Ovary (tissue), 9 donors: ENCODE data around the gene NPY5R. TPM values are rescaled to one million over a fixed set of nuclear protein-coding genes. Genes with fewer than 3 reads are reported as not detected.

Experiments
- DNase-seq, 5 donors: peaks; one replicate each; pipeline ENCODE4 v3.0.0-alpha.2; 2019 to 2020
- H3K27ac ChIP-seq, 2 donors: fragments of 200-600 bp; one replicate each; pipeline versions ENCODE4 v1.5.1 to v1.8.0; 2019 to 2022
- H3K27me3 ChIP-seq: fragments of 200-600 bp; one replicate; pipeline ENCODE4 v1.8.0; 2022
- H3K36me3 ChIP-seq: fragments of 200-600 bp; sonication (generic); one replicate; pipeline ENCODE4 v1.5.1; 2019
- H3K4me1 ChIP-seq: one replicate; pipeline ENCODE4 v1.8.1; 2013; ENCODE audit warnings: mild to moderate bottlenecking, moderate library complexity; ENCODE audit not compliant: insufficient read depth
- H3K4me3 ChIP-seq: fragments of 200-600 bp; sonication (generic); one replicate; pipeline ENCODE4 v1.5.1; 2017
- H3K9me3 ChIP-seq, 2 donors: fragments of 200-600 bp in 1 of 2; sonication (generic) in 1 of 2; one replicate each; pipeline versions ENCODE4 v1.5.1 to v1.8.1; 2013 to 2019; ENCODE audit warnings: mild to moderate bottlenecking in 1 of 2, moderate library complexity in 1 of 2
- EP300 ChIP-seq: sonication (generic); formaldehyde crosslinking; IDR thresholded peaks from one replicate; pipeline ENCODE4 v1.6.1; 2017; ENCODE audit warnings: antibody characterized with exemption
- POLR2A ChIP-seq: fragments of 450-650 bp; IDR thresholded peaks from one replicate; pipeline ENCODE4 v1.6.1; 2017; ENCODE audit warnings: antibody characterized with exemption, mild to moderate bottlenecking, moderate library complexity
- WGBS, 3 donors: extraction: QIAGEN DNeasy Blood & Tissue Kit in 1 of 3; methylation state at CpG; one replicate each; pipeline versions ENCODE4 v1.1.5 to v1.1.7; 2013 to 2017; 5-methylcytosine and 5-hydroxymethylcytosine counted together
- intact Hi-C, 4 donors: fragments of 100-400 bp; cut with DNase I; formaldehyde crosslinking; loops; one replicate each; pipeline versions ENCODE4 v1.11.0 to v1.15.1; 2022 to 2023
- polyA plus RNA-seq, 2 donors: library from polyadenylated mRNA; stranded (reverse); fragments of 200-250 nt in 1 of 2; fragments of 350-450 nt in 1 of 2; fragmentation: Illumina TruSeq in 1 of 2; extraction: RNeasy Lipid Tissue Mini Kit (QIAGEN cat#74804) in 1 of 2; gene quantifications; one replicate each; pipeline ENCODE4 v1.2.3, GENCODE V29; 2013 to 2014
- total RNA-seq, 7 donors: library from RNA; depleted of rRNA in 2 of 7; stranded (reverse); fragments of >200 nt in 2 of 7; fragmentation: NEBNext Ultra II Directional in 3 of 7; extraction: Animal tissue kit (Norgen Biotek cat#: 25700) in 3 of 7; gene quantifications; one replicate each; pipeline versions ENCODE4 v1.1.0 to v1.2.4, GENCODE V29; 2016 to 2023
- TF ChIP-seq, protein P1 (sequence below), 3 donors: fragments of 450-650 bp in 2 of 3; fragments of 200-600 bp in 1 of 3; IDR thresholded peaks; one replicate each; pipeline versions ENCODE4 v1.5.1 to v1.8.0; 2016 to 2022; ENCODE audit warnings: antibody characterized with exemption in 3 of 3, mild to moderate bottlenecking in 1 of 3
- donor health status: DM: no; HTN: no; CAD: no; lungs with moderate emphysema.
- donor health status: DM: no; HTN: no; CAD: no.
- donor health status: Bipolar disorder and iron deficiency.
- donor health status: DM: yes; HTN: yes; CAD: no.
- donor health status: DM: no; HTN: no; CAD: no.
- donor health status: DM: yes; HTN: yes; CAD: no.

Gene NPY5R
- total and polyA plus RNA-seq, 9 donors, result 0.17 to 1.8 (median 0.43) TPM; not detected in 5

DNA sequence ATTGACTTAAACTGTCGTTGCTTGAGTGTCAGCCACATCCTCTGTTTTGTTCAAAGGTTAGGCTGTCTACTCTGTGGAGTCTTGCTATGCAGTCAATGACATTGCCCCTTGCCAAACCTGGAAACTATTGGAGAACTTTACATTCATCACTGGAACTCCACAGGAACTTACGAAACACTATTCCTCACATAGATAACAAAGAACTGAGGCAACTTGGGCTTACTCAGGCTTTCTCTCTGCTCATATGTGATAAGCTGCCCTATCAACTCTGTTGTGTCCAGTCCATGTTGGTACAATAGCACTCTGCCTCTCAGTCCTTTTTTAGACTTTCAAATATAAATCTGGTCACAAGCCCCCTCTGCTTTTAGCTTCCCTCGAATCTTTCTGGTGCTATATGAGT is 9.4 kb downstream of the NPY5R start:
- intact Hi-C loops, result no loop called here
- no peaks in the 10 kb centered on the region for H3K9me3 ChIP-seq
- H3K4me3 ChIP-seq, result no peak overlapping the region
- no peaks in the 10 kb centered on the region for H3K4me1 ChIP-seq
- no peaks in the 10 kb centered on the region for H3K36me3 ChIP-seq
- no peak for TF ChIP-seq EP300
- TF ChIP-seq POLR2A, result no peak
- TF ChIP-seq, protein P1, sequence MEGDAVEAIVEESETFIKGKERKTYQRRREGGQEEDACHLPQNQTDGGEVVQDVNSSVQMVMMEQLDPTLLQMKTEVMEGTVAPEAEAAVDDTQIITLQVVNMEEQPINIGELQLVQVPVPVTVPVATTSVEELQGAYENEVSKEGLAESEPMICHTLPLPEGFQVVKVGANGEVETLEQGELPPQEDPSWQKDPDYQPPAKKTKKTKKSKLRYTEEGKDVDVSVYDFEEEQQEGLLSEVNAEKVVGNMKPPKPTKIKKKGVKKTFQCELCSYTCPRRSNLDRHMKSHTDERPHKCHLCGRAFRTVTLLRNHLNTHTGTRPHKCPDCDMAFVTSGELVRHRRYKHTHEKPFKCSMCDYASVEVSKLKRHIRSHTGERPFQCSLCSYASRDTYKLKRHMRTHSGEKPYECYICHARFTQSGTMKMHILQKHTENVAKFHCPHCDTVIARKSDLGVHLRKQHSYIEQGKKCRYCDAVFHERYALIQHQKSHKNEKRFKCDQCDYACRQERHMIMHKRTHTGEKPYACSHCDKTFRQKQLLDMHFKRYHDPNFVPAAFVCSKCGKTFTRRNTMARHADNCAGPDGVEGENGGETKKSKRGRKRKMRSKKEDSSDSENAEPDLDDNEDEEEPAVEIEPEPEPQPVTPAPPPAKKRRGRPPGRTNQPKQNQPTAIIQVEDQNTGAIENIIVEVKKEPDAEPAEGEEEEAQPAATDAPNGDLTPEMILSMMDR (IDR thresholded peaks at IDR 0.05), result no peak
- H3K27me3 ChIP-seq, result no peaks in the 10 kb centered on the region
- no peak overlapping the region for H3K27ac ChIP-seq
- DNase-seq, result no peak
- 73 to 85% (median 74%) methylated on average over 3 of the region's 3 CpGs for WGBS, 3 donors

DNA sequence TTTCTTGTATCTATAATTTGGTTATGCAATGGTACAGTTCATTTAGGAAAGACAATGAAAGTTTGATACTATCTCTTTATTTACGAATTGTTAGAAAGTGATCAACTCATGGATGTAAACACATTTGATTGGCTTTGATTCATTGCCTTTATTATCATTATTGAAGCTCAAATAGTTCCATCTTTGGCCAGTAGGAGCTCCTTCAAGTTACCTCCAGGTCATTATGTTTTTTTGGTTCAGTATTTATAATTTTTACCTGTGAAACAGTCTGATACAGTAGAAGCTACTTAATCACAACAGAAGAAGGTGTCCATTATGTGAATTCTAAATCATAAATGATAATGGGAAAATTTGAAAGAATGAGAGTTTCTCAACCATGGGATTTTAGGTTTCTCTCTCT is 12.4 kb downstream of the NPY5R start:
- Histone ChIP-seq H3K27me3 (no peaks in the 10 kb centered on the region), H3K4me1 (no peaks in the 10 kb centered on the region), H3K36me3 (no peaks in the 10 kb centered on the region), H3K4me3 (no peak overlapping the region), H3K9me3 (no peaks in the 10 kb centered on the region), H3K27ac (no peak overlapping the region)
- 74 to 88% (median 85%) methylated on average over 1 of the region's 1 CpG for WGBS, 3 donors
- no peak for DNase-seq
- intact Hi-C loops, result no loop called here
- TF ChIP-seq, protein P1 (IDR thresholded peaks at IDR 0.05), result no peak
- TF ChIP-seq POLR2A (no peak), EP300 (no peak)

DNA sequence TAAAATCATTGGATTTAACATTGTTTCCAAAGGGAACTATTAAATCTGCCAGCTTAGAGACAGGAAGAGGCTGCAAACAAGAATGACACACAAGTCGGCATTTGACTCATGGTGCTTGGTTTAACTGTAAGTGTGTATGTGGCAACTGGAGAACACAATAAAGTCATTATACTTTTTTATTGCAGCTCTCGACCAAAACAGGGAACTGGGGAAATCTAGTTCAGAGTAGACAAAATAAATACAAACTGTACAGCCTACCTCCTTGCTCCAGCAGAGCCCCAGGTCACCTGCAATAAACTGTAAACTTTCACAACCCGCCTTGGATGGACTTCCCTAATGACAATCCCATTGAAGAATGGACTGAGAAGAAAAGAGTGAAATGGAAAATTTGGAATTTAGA is 24.0 kb downstream of the NPY5R start:
- Histone ChIP-seq H3K36me3 (no peaks in the 10 kb centered on the region), H3K9me3 (no peaks in the 10 kb centered on the region), H3K4me1 (no peaks in the 10 kb centered on the region), H3K27me3 (no peaks in the 10 kb centered on the region), H3K27ac (no peak overlapping the region), H3K4me3 (no peak overlapping the region)
- no peak for TF ChIP-seq POLR2A
- no peak for TF ChIP-seq EP300
- TF ChIP-seq, protein P1 (IDR thresholded peaks at IDR 0.05), result no peak
- intact Hi-C loops, result no loop called here
- 66 to 69% (median 66%) methylated on average over 3 of the region's 3 CpGs for WGBS, 3 donors
- no peak for DNase-seq

DNA sequence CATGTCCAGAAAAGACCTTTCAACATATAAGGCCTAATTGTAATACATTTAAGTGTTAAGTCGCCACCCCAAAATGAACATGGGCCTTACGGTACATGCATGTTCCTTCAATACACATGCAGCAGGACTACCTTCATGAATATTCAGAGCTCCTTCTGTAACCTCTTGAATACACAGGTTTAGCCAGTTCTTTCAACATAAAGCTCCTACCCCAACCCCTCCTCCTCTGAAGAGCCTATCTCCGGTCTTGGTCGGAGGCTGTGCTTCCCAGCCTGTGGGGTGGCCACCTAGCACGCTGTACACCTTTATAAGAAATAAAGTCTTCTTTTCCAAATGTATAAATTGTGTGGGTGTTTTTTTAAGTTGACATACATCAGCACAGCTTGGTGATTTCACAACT is 28.3 kb downstream of the NPY5R start:
- Histone ChIP-seq H3K27me3 (no peaks in the 10 kb centered on the region), H3K9me3 (no peaks in the 10 kb centered on the region), H3K36me3 (no peaks in the 10 kb centered on the region), H3K4me3 (no peak overlapping the region), H3K27ac (no peak overlapping the region), H3K4me1 (no peaks in the 10 kb centered on the region)
- 85 to 92% (median 88%) methylated on average over 5 of the region's 5 CpGs for WGBS, 3 donors
- no peak for TF ChIP-seq POLR2A
- TF ChIP-seq, protein P1 (IDR thresholded peaks at IDR 0.05), result no peak
- no peak for TF ChIP-seq EP300
- no peak for DNase-seq
- intact Hi-C loops, result no loop called here

DNA sequence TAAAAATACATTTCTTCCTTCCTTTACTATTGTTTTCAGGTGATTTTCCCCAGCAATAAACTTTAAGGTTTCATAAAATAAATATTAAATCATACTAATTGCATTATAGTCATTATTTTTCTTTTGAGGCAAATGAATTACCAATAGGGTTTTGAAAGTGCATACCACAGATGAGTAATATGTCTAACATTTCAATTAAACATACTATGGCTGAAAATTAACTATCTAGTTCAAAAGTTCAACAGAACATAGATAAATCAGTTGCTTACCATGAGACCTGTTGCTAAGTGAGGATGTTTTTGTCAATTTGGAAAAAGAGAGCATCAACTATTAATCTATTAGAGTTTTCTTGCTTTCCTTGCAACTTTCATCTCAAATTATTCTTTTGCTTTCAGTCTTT is 35.0 kb downstream of the NPY5R start:
- TF ChIP-seq EP300, result no peak
- TF ChIP-seq, protein P1 (IDR thresholded peaks at IDR 0.05), result no peak
- TF ChIP-seq POLR2A, result no peak
- H3K27me3 ChIP-seq, result no peaks in the 10 kb centered on the region
- intact Hi-C loops, result no loop called here
- H3K27ac ChIP-seq, result no peak overlapping the region
- H3K4me1 ChIP-seq, result no peaks in the 10 kb centered on the region
- DNase-seq, result no peak
- H3K36me3 ChIP-seq, result no peaks in the 10 kb centered on the region
- no peaks in the 10 kb centered on the region for H3K9me3 ChIP-seq
- no peak overlapping the region for H3K4me3 ChIP-seq
